Astrocyte of the cerebellum (primary cell): Measurements from ENCODE around the gene NDST4.

ENCODE experiments used
- DNase-seq: peaks from one replicate; pipeline ENCODE4 v3.0.0-alpha.2; 2011; ENCODE audit warnings: low read depth
- H3K4me3 ChIP-seq: 2 replicates; pipeline ENCODE4 v1.5.1; 2011; ENCODE audit warnings: mild to moderate bottlenecking, low read depth, low read length, moderate library complexity
- in situ Hi-C: cut with HindIII; loops from 2 replicates; pipeline ENCODE4 v1.10.0; 2017; ENCODE audit warnings: low sequenced_read_pairs
- TF ChIP-seq, protein P1 (sequence below): IDR thresholded peaks from 2 replicates; pipeline ENCODE4 v1.5.1; 2012; ENCODE audit warnings: low read length, low read depth, moderate library complexity, mild to moderate bottlenecking; ENCODE audit errors: missing control alignments

The NDST4 gene

DNA sequence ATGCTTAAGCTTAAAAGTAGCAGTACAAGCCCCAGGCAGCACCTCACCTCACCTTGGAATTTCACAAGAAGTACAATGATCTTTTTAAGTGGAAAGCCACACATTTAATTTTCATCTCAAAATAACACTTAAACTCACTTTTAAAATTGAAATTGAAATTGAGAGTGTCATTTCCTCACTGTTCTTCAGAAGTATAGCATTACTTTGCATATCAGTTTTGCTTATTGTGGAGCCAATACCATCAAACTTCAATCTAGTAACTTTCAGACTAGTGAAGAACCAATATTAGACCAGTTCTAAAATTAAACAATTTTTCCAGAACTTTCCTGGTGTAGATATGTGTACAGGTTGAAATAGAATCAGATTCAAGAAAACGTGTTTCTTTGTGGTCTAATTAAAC is 242.4 kb downstream of the NDST4 start:
- TF ChIP-seq, protein P1, sequence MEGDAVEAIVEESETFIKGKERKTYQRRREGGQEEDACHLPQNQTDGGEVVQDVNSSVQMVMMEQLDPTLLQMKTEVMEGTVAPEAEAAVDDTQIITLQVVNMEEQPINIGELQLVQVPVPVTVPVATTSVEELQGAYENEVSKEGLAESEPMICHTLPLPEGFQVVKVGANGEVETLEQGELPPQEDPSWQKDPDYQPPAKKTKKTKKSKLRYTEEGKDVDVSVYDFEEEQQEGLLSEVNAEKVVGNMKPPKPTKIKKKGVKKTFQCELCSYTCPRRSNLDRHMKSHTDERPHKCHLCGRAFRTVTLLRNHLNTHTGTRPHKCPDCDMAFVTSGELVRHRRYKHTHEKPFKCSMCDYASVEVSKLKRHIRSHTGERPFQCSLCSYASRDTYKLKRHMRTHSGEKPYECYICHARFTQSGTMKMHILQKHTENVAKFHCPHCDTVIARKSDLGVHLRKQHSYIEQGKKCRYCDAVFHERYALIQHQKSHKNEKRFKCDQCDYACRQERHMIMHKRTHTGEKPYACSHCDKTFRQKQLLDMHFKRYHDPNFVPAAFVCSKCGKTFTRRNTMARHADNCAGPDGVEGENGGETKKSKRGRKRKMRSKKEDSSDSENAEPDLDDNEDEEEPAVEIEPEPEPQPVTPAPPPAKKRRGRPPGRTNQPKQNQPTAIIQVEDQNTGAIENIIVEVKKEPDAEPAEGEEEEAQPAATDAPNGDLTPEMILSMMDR: no peak
- DNase-seq: no peak
- in situ Hi-C loops: no loop called here
- H3K4me3 ChIP-seq: no peak overlapping the region

DNA sequence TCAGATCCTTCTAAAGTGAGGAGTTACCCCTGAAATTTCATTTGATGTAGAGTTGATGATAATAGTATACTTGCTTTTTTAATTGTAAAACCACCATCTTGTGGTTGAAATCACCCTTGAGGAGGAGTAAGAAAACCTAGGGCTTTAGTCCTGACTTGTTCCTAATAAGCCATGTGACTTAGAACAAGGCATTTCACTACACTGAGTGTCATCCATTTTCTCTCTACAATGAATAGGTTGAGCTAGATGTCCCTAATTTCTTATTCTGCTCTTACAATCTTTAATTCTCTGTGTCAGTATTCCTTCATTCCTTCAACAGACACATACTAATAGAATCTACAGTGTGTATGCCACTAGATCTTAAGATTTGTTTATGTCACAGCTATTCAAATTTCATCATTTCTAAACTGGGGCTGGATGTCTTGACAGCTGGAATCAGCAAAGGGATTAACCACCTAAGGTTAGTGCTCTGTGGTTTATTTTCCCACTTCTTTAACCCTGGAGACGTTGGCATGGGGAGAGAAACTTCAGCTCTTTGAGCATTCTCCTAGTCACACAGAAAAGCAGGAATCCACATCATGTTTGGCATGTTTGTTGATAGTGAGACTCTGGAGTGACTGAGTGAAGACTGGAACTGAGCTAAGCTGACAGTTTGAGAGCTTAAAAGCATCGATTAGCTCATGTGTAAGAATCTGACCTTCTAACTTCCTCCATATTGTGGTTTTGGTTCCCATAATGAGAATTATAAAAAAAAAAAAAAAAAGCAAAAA is 246.3 kb downstream of the NDST4 start:
- no peak for DNase-seq
- TF ChIP-seq, protein P1: no peak
- in situ Hi-C loops: no loop called here
- no peak overlapping the region for H3K4me3 ChIP-seq

DNA sequence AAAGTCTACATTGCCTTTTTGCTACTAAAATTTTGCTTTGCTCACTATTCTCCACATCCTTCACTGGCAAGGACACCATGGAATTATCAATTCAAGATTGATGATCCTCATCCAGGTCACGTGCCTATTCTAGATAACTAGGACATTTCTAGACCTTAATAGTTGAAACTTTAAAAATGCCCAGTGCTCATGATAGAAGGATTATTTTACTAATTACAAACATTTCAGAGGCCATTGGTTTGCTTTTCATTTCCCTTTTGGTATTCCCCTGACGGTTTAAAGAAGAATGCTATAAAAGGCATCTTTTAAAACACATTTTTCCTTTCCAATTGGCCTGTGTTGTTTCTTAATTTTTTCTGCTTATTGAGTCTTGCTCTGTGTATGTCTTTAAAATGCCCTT is 249.4 kb downstream of the NDST4 start:
- no peak overlapping the region for H3K4me3 ChIP-seq
- no peak for DNase-seq
- in situ Hi-C loops: no loop called here
- TF ChIP-seq, protein P1: no peak

DNA sequence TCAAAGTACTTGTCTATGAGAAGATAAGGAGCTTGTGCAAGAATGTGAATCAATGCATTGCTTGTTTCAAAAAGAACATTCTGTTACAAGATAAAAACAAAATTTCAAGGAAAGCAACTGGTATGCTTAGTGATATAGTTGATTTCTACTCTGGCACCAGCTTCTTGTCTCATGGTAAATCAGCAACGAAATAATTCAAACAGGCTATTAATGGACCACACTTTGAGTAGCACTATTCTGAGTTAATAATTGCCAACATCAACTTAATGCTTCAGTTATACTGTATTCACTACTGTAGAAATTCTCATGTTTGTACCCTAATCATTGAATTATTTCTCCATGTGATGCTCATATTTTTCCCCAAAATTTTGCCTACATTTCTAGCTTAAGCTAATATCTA is 252.6 kb downstream of the NDST4 start:
- in situ Hi-C loops: no loop called here
- DNase-seq: no peak
- TF ChIP-seq, protein P1: no peak
- no peak overlapping the region for H3K4me3 ChIP-seq

DNA sequence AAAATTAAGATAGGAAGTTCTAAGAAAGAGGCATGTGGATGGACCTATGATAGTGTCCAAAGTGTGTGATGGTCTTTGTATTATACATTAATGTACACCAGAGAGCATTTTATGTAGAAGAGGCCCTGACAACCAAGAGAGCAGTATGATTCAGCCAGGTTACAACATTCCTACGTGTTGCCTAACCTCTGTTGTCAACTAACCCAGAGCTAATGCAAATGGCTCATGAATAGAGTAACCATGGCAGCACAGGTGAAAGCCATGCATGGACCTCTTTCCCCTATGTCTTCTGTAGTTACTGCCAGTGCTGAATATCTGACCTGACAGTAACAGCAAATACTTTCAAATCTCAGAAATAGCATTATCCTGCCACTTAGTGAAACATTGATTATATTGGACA is 255.6 kb downstream of the NDST4 start:
- TF ChIP-seq, protein P1: no peak
- no peak overlapping the region for H3K4me3 ChIP-seq
- DNase-seq: no peak
- in situ Hi-C loops: no loop called here

DNA sequence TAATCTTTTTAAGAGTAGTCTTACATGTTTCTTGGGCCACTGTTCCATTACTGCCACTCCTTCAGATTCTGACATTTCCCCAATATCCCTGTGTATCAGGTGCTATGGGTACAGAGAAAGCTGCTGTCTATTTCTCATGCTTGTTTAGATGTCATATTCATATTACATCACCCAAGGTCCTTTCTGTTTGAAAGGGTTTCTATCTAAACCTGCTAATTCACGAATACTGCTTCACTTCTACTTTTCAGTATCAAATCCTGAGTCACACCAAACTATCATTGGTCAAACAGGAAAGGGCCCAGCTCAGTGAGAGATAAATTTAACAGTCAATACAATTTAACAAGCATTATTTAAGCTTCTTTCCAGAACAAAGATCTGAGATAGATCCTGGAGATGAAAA is 273.4 kb downstream of the NDST4 start:
- no peak overlapping the region for H3K4me3 ChIP-seq
- no peak for DNase-seq
- TF ChIP-seq, protein P1: no peak
- in situ Hi-C loops: no loop called here
